Small intestine (tissue), 7 donors: Measurements from ENCODE around the gene LRRC39. TPM values are rescaled to one million over a fixed set of nuclear protein-coding genes. Genes with fewer than 3 reads are reported as not detected.

Experiments
- DNase-seq, 2 donors: peaks; one replicate each; pipeline versions ENCODE4 v3.0.0 to v3.0.0-alpha.2; 2013
- FAIRE-seq: peaks from 2 replicates; lab custom pipeline; 2012; peaks lifted over from hg19 to GRCh38; lab: Jason Lieb, UNC
- H3K27ac ChIP-seq, 3 donors: one replicate each; pipeline ENCODE4 v1.5.1; 2013; ENCODE audit warnings: low read length in 2 of 3, mild to moderate bottlenecking in 2 of 3, control low read depth in 1 of 3, inconsistent platforms in 1 of 3, low read depth in 1 of 3, moderate library complexity in 1 of 3
- H3K27me3 ChIP-seq, 3 donors: one replicate each; pipeline ENCODE4 v1.6.1; 2013; ENCODE audit warnings: low read length in 3 of 3, inconsistent platforms in 1 of 3; ENCODE audit not compliant: control insufficient read depth in 3 of 3, insufficient read depth in 3 of 3
- H3K36me3 ChIP-seq, 3 donors: one replicate each; pipeline ENCODE4 v1.6.1; 2013; ENCODE audit warnings: low read length in 3 of 3, inconsistent platforms in 1 of 3, low read depth in 1 of 3, mild to moderate bottlenecking in 1 of 3, moderate library complexity in 1 of 3; ENCODE audit not compliant: control insufficient read depth in 3 of 3, insufficient read depth in 2 of 3
- H3K4me1 ChIP-seq, 3 donors: one replicate each; pipeline ENCODE4 v1.6.1; 2013; ENCODE audit warnings: low read length in 2 of 3, inconsistent platforms in 1 of 3, low read depth in 1 of 3, mild to moderate bottlenecking in 1 of 3, moderate library complexity in 1 of 3; ENCODE audit not compliant: control insufficient read depth in 3 of 3, insufficient read depth in 2 of 3
- H3K4me3 ChIP-seq, 3 donors: one replicate each; pipeline ENCODE4 v1.5.1; 2013; ENCODE audit warnings: low read length in 3 of 3, control low read depth in 1 of 3, inconsistent platforms in 1 of 3, low read depth in 1 of 3, mild to moderate bottlenecking in 1 of 3, moderate library complexity in 1 of 3
- H3K9me3 ChIP-seq, 2 donors: one replicate each; pipeline ENCODE4 v1.6.1; 2013; ENCODE audit warnings: low read depth in 1 of 2, low read length in 1 of 2; ENCODE audit not compliant: control insufficient read depth in 2 of 2, insufficient read depth in 1 of 2
- whole genome bisulfite sequencing, 3 donors: extraction: QIAGEN DNeasy Blood & Tissue Kit; methylation state at CpG; one replicate each; pipeline ENCODE4 v1.1.7; 2013; 5-methylcytosine and 5-hydroxymethylcytosine counted together
- polyA plus RNA-seq, 4 donors: library from polyadenylated mRNA; stranded (reverse) in 3 of 4; unstranded in 1 of 4; fragments of 200-250 nt in 3 of 4; fragments of 120-200 nt in 1 of 4; gene quantifications; one replicate each; pipeline versions ENCODE4 v1.2.1 to v1.2.3, GENCODE V29; 2013
- donor health status: healthy with polysubstance abuse.
- donor health status: control.
- donor health status: control.
- donor health status: Bipolar disorder and iron deficiency.
- donor health status: healthy.

LRRC39 gene
- polyA plus RNA-seq, 4 donors = 0.34 to 2.7 (median 1.4) TPM

DNA sequence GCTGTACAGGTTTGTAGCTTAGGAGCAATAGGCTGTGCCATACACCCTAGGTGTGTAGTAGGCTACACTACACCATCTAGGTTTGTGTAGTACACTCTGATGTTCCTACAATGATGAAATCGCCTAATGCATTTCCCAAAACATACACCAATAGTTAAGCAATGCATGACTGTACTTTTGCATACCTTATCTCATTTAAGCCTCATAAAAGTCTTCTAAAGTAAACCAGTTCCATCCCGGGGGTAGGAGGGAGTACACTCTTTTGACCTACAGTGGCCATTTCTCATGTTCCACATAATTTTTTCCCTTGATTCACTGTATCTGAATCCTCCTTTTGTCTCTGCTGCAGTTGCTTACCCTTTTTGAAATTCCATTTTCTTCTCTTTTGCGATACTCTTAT lies 32.9 kb downstream of the LRRC39 start:
- Histone ChIP-seq H3K4me3 (no peak overlapping the region), H3K9me3 (no peaks in the 10 kb centered on the region), H3K36me3 (peaks cover 10 to 16% (median 15%) of the 10 kb centered on the region in 3 donors), H3K27me3 (no peaks in the 10 kb centered on the region), H3K4me1 (peaks cover 0 to 3% (median 0%) of the 10 kb centered on the region in 3 donors), H3K27ac (no peak overlapping the region)
- no peak for FAIRE-seq
- 77 to 90% (median 84%) methylated on average over 3 of the region's 3 CpGs for WGBS, 3 donors
- no peak for DNase-seq

DNA sequence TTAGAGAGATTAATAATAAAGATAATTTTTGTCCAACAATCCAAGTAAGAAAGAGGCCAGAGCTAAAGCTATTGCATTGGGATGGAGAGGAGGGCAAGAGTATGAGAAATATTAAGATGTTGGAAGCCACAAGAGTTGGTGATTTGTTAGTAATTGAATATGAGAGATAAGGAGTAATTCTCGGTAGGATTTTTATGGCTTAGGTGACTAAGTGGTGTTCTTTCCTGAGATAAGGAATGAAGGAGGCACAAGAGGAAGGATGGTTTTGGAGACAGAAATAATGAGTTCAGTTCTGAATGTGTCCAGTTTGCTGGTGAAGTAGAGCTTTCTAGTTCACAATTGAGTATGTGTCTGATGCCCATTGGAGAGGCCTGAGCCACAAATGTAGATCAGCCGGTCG lies 35.7 kb downstream of the LRRC39 start:
- peaks cover 0 to 3% (median 0%) of the 10 kb centered on the region in 3 donors for H3K4me1 ChIP-seq
- H3K36me3 ChIP-seq = peaks cover 14 to 24% (median 19%) of the 10 kb centered on the region in 3 donors
- FAIRE-seq (no peak), DNase-seq (peak in 1 of 2 donors; percentile 53)
- H3K4me3 ChIP-seq = no peak overlapping the region
- no peaks in the 10 kb centered on the region for H3K9me3 ChIP-seq
- H3K27me3 ChIP-seq = no peaks in the 10 kb centered on the region
- H3K27ac ChIP-seq = no peak overlapping the region
- 66 to 82% (median 74%) methylated on average over 3 of the region's 3 CpGs for WGBS, 3 donors

DNA sequence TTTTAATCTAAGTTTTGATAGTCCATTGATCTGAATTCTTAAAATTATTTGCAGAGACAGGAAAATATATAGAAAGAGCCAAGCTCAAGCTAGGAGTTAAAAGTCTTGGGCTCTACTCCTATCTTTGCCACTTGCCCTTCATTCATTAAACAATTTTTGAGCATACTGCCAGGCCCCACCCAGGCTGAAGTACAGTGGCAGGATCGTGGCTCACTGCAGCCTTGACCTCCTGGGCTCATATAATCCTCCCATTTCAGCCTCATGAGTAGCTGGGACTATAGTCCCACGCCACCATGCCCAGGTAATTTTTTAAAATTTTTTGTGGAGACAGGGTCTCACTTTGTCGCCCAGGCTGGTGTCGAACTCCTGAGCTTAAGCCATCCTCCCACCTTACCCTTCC lies 36.9 kb downstream of the LRRC39 start:
- H3K4me3 ChIP-seq = no peak overlapping the region

DNA sequence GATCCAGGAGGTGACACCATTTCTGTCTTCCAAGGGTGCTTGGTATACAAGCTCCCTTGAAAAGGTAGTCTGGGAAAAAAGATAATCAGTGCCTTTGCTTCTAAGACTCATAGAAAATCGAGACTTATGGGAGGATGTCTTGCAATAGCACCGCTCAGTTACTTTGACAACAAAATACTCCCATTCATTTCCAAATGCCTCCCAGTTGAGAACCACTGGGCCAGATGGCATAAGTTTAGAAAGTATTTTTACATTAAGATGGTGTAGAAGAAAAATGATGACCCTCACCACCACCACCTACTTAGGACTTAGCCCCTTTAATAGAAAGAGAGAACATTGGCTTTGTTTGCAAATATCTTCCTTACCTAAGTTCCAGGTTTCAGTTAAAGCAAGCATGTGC lies 40.5 kb downstream of the LRRC39 start:
- no peak for DNase-seq
- FAIRE-seq = no peak
- Histone ChIP-seq H3K27ac (no peak overlapping the region), H3K9me3 (no peaks in the 10 kb centered on the region), H3K4me3 (no peak overlapping the region), H3K27me3 (no peaks in the 10 kb centered on the region), H3K4me1 (peaks cover 3 to 5% (median 3%) of the 10 kb centered on the region in 3 donors), H3K36me3 (peaks cover 5 to 14% (median 14%) of the 10 kb centered on the region in 3 donors)
- WGBS, 3 donors = 94 to 97% (median 97%) methylated on average over 2 of the region's 2 CpGs

More for the DNA sequence above, 36.9 kb downstream of the LRRC39 start:
- DNase-seq (peak in 1 of 2 donors; percentile 72), FAIRE-seq (no peak)
- H3K27ac ChIP-seq = no peak overlapping the region
- WGBS, 3 donors = 68 to 85% (median 74%) methylated on average over 4 of the region's 4 CpGs
- peaks cover 0 to 3% (median 0%) of the 10 kb centered on the region in 3 donors for H3K4me1 ChIP-seq
- H3K36me3 ChIP-seq = peaks cover 14 to 21% (median 19%) of the 10 kb centered on the region in 3 donors
- no peaks in the 10 kb centered on the region for H3K9me3 ChIP-seq
- H3K27me3 ChIP-seq = no peaks in the 10 kb centered on the region

DNA sequence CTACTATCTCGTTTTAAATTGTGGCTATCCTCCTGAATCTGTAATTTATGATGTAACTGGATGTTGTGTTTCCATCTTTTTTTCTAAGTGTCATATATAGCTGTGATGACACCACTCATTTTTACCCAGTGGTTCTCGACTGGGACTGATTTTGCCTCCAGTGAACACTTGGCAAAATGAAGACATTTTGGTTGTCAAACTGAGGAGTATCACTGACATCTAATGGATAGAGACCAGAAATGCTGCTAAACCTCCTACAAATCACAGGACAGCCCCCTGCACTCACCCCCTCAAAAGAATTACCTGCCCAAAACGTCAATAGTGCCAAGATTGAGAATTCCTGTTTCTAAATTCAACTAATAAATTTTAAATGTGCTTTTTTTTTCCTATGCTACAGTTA lies 43.2 kb downstream of the LRRC39 start:
- WGBS, 3 donors = 70 to 78% (median 76%) methylated on average over 3 of the region's 3 CpGs
- H3K27me3 ChIP-seq = no peaks in the 10 kb centered on the region
- no peak for FAIRE-seq
- no peaks in the 10 kb centered on the region for H3K9me3 ChIP-seq
- H3K4me1 ChIP-seq = peaks cover 0 to 5% (median 3%) of the 10 kb centered on the region in 3 donors
- DNase-seq = no peak
- H3K4me3 ChIP-seq = no peak overlapping the region
- peaks cover 5 to 8% (median 8%) of the 10 kb centered on the region in 3 donors for H3K36me3 ChIP-seq
- no peak overlapping the region for H3K27ac ChIP-seq

DNA sequence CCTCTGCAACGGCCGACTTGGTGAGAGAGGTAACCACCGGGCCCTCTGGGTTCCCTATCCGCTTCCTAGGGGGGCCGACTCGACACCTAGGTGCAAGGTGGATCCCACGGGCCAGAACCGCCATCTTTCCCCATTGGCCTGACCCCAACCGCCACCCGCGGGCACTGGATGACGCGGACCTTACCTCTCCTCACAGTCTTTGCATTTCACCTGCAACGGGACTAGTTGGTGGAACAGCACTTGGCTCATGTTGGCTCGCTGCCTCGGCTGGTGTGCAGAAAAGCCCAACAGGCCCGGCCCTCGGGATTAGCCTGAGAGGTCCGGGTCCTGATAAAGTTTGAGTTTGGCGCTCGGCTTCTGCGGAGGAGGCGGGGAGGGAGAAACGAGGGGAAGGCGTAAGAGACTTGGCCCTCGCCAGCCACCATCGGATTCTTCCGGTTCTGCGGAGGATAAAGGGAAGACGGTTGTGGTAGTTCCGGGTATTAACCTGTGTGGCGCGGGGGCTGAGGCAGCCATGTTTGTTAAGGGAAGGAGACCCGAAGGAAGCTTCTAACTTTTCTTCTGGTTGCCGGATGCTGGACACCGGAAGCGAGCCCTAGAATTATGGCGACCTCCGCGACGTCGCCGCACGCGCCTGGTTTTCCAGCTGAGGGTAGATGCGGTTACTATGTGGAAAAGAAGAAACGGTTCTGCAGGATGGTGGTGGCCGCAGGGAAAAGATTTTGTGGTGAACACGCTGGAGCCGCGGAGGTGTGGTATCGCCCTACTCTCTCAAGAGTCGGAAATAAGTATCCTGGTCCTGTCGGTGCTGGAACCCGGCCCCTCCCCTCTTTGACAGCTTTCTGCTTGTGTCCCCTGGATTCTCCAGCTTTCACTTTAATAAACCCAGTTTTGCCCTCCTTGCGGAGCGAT lies 45.2 kb downstream of the LRRC39 start, which contains the start of the genes SASS6 and TRMT13:
TSS of gene SASS6 (minus strand) at position 365 of the 912 bp plus-strand sequence. CDS start at position 249, 116 bp downstream.
TSS of gene TRMT13 (plus strand) at position 598 of the 912 bp plus-strand sequence. CDS start at position 604, 6 bp downstream.
- Histone ChIP-seq H3K4me1 (peaks cover 0 to 5% (median 3%) of the 10 kb centered on the region in 3 donors), H3K27me3 (no peaks in the 10 kb centered on the region), H3K27ac (peak within 1 kb of the TSS; percentile 47 to 91 (median 74)), H3K4me3 (peak within 1 kb of the TSS; percentile 83 to 98 (median 88)), H3K9me3 (no peaks in the 10 kb centered on the region), H3K36me3 (peaks cover under 1 to 6% (median 5%) of the 10 kb centered on the region in 3 donors)
- WGBS, 3 donors = 0% methylated on average over 57 of the region's 57 CpGs
- no peak for FAIRE-seq
- DNase-seq = peak; percentile 98 to 99

DNA sequence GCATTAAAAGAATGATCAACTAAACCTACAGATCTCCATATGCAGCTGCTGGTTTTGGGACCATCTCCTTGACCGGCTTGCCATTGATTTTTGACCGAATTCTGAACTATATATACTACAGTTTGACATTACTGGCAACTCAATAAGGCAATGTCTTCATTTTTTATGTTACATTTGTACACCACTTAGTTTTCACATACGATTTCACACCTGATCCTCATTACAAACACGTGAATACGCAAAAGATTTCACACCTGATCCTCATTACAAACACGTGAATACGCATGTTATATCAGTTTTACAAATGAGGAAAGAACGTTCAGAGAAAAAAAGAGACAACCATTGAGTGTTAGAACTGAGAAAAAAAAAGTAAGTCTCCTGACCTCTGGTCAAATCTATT lies 46.4 kb downstream of the LRRC39 start:
- DNase-seq = no peak
- 64 to 72% (median 71%) methylated on average over 8 of the region's 8 CpGs for WGBS, 3 donors
- H3K27ac ChIP-seq = no peak overlapping the region
- H3K27me3 ChIP-seq = no peaks in the 10 kb centered on the region
- H3K4me3 ChIP-seq = peak overlapping the region in 1 of 3 donors; percentile 88
- no peaks in the 10 kb centered on the region for H3K9me3 ChIP-seq
- FAIRE-seq = no peak
- peaks cover 0 to 5% (median 3%) of the 10 kb centered on the region in 3 donors for H3K4me1 ChIP-seq
- H3K36me3 ChIP-seq = no peaks in the 10 kb centered on the region

DNA sequence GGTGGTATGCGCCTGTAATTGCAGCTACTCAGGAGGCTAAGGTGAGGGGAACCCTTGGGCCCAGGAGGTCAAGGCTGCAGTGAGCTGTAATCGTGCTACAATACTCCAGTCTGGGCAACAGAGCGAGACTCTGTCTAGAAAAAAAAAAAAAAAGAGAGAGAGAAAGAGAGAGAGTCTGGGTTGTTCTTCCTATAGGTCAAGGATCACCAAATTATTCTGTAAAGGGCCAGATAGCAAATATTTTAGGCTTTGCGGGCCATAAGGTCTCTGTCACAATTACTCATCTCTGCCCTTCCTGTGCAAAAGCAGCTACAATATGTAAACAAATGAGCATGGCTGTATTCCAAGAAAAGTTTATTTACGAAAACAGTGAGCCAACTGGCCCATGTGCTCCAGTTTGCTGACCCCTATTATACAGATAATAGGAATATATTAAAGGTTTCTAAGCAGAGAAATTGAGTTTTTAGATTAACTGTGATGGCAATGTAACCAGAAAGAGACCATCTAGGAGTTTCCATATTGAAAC lies 47.4 kb downstream of the LRRC39 start:
- Histone ChIP-seq H3K9me3 (no peaks in the 10 kb centered on the region), H3K4me3 (no peak overlapping the region), H3K36me3 (no peaks in the 10 kb centered on the region), H3K27ac (no peak overlapping the region), H3K4me1 (peaks cover 0 to 5% (median 3%) of the 10 kb centered on the region in 3 donors), H3K27me3 (no peaks in the 10 kb centered on the region)
- no peak for DNase-seq
- WGBS, 3 donors = 69 to 89% (median 85%) methylated on average over 5 of the region's 5 CpGs
- FAIRE-seq = no peak
